COLO668 (cell line): Measurements from ENCODE around the gene ZSCAN32.
A peak's percentile ranks its signal among the peaks of the same experiment; 100 is the strongest.

Source experiments
- DNase-seq: peaks from one replicate; lab custom pipeline; 2025; ENCODE audit not compliant: unreplicated experiment; lab: John Stamatoyannopoulos, UW

ZSCAN32 gene

DNA sequence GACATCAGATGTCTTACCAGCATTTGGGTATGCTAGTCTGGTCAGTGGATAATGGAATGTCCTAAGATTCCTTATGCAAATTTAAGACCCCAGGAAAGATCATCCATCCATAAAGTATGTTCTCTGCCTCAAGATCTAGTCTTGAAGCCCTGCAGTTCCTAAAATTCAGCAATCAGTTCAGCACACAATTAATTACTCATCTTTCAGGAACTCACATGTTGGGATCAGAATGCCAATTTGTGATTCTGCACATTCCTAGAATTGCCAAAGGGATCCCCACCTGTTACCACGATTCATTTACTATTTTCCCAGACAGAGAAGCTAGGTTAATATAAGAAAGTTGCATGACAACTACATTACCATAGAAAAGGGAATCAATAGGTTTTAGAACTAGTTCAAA is 41.9 kb downstream of the ZSCAN32 start:
- DNase-seq = no peak

DNA sequence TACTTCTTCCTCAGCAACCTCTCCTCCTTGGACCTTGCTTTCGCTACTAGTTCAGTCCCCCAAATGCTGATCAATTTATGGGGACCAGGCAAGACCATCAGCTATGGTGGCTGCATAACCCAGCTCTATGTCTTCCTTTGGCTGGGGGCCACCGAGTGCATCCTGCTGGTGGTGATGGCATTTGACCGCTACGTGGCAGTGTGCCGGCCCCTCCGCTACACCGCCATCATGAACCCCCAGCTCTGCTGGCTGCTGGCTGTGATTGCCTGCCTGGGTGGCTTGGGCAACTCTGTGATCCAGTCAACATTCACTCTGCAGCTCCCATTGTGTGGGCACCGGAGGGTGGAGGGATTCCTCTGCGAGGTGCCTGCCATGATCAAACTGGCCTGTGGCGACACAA is 44.7 kb downstream of the ZSCAN32 start:
- no peak for DNase-seq

DNA sequence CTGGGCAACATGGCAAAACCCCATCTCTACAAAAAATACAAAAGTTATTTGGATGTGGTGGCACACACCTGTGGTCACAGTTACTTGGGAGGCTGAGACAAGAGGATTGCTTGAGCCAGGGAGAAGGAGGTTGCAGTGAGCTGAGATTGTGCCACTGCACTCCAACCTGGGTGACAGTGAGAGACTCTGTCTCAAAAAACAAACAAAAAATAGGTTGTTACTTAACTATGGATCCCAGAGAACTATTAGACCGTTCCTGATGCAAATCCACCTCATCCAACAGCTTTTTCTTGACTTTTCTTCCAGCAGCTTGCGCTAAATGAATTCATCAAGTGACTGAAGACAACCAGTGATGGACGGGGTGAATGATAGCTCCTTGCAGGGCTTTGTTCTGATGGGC is 45.2 kb downstream of the ZSCAN32 start, which contains the start of gene OR2C1:
Gene OR2C1, plus strand, starts transcription at position 301 of the 400 bp plus-strand sequence. Its CDS starts 52 bp downstream, at position 353.
- no peak for DNase-seq

DNA sequence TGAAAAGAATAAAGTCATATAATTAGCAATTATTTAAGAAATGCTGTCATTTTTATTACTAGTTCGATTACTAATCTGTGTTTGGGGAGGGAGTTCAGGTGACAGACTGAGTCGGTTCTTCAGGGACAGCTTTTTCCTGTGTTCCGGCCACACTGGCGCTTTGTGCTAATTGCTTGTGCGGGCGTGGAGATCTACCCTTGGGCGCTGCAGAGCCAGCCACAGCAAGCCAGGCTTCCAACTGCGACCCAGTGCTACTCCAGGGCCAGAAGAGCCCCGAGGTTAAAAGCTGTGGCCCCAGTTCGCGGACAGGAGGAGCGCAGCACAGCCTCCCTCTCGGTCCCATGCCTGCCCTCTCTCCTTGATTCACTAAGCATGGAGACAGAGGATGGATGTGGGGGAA is 51.6 kb downstream of the ZSCAN32 start:
- DNase-seq = peak; percentile 6

DNA sequence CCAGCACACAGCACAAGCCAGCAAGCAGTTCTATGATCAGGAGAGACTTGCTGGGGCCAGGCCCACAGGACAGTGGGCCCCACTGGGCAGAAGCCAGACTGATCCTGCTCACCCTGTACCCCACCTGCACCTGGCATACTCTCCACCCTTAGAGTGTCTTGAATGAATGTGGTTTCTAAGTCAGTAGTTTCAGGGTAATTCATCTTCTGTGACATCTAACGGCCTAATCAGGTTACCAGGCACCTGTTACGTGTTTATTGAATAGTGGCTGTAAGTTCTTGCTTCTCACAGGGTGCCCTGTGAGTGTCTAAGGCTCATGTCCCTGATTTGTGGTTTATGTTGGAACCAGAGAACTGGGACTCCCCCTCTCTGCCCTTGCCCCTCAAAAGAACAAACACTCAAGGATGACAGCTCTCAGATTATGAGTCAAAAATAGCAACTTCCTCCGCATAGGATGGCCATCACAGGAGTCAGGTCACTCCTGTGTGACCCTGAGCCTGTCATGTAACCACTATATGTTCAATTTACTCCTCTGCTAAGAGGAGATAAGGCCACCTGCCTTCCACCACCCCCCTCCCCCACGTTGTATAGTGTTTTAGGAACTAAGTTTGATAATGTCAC is 52.1 kb downstream of the ZSCAN32 start:
- peak; percentile 25 for DNase-seq

DNA sequence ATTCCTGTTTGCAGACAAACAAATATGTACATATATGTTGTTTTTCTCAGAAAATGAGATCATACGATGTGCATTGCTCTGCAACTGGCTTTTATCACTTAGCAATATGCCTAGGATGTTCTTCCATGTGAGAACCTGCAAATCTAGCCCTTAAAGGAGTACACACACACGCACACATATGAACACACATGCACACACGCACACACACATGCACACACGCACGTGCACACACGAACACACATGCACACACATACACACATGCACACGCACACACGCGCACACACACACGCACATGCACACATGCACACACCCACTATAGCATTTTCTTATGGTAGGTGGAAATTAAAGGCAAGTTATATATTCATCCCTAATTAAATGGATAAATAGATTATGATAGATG is 53.2 kb downstream of the ZSCAN32 start:
- no peak for DNase-seq

DNA sequence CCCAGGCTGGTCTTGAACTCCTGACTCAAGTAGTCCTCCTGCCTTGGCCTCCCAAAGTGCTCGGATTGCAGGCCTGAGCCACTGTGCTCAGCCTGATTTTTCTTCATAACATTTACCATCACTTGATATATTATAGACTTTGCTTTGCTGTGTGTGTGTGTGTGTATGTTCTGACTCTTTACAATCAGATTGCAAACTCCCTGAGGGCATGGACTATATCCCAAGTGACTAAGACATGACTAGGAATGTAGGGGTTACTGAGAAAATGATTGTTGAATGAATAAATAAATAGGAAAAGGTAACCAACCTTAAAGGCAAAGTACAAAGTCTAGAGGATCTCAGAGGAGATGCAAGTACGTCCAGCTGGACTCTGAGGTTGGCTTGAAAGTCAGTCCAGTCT is 54.8 kb downstream of the ZSCAN32 start:
- DNase-seq = no peak
